Breast epithelium (tissue), 4 donors: Measurements from ENCODE around the gene CDH23. TPM values are rescaled to one million over a fixed set of nuclear protein-coding genes. Genes with fewer than 3 reads are reported as not detected.

Source experiments
- DNase-seq, 2 donors: peaks; one replicate each; pipeline ENCODE4 v3.0.0-alpha.2; 2019; ENCODE audit warnings: low spot score in 2 of 2
- H3K27ac ChIP-seq, 2 donors: fragments of 200-600 bp; sonication (generic) in 1 of 2; one replicate each; pipeline ENCODE4 v1.5.1; 2016 to 2019; ENCODE audit warnings: mild to moderate bottlenecking in 1 of 2
- H3K27me3 ChIP-seq, 2 donors: fragments of 200-600 bp; sonication (generic) in 1 of 2; one replicate each; pipeline versions ENCODE4 v1.5.1 to v1.6.0; 2017 to 2019; ENCODE audit warnings: control low read depth in 1 of 2, mild to moderate bottlenecking in 1 of 2
- H3K36me3 ChIP-seq: fragments of 200-600 bp; one replicate; pipeline ENCODE4 v1.5.1; 2019
- H3K4me1 ChIP-seq, 2 donors: fragments of 200-600 bp; sonication (generic); one replicate each; pipeline ENCODE4 v1.5.1; 2016 to 2019; ENCODE audit warnings: control low read depth in 1 of 2
- H3K4me3 ChIP-seq, 3 donors: fragments of 200-600 bp; sonication (generic); 1 replicate in 2 of 3; 2 replicates in 1 of 3; pipeline ENCODE4 v1.5.1; 2016 to 2019; ENCODE audit warnings: mild to moderate bottlenecking in 3 of 3, moderate library complexity in 2 of 3
- H3K9me3 ChIP-seq, 2 donors: fragments of 200-600 bp; sonication (generic) in 1 of 2; one replicate each; pipeline ENCODE4 v1.5.1; 2016 to 2019; ENCODE audit warnings: control low read depth in 1 of 2
- POLR2A ChIP-seq: fragments of 450-650 bp; IDR thresholded peaks from one replicate; pipeline ENCODE4 v1.6.1; 2016; ENCODE audit warnings: antibody characterized with exemption, mild to moderate bottlenecking, moderate library complexity
- POLR2AphosphoS5 ChIP-seq, 3 donors: sonication (generic); formaldehyde crosslinking; IDR thresholded peaks; one replicate each; pipeline ENCODE4 v1.6.1; 2017; ENCODE audit warnings: antibody characterized with exemption in 3 of 3
- intact Hi-C: fragments of 100-400 bp; cut with DNase I; formaldehyde crosslinking; loops from one replicate; pipeline ENCODE4 v1.15.1; 2023; ENCODE audit warnings: low total_unique reads
- total RNA-seq, 3 donors: library from RNA; depleted of rRNA; stranded (reverse); fragments of >200 nt; gene quantifications; one replicate each; pipeline ENCODE4 v1.1.0, GENCODE V29; 2016
- TF ChIP-seq, protein P1 (sequence below), 3 donors: fragments of 450-650 bp; IDR thresholded peaks; one replicate each; pipeline ENCODE4 v1.5.1; 2016 to 2017; ENCODE audit warnings: antibody characterized with exemption in 3 of 3, mild to moderate bottlenecking in 3 of 3, moderate library complexity in 3 of 3

The CDH23 gene
- total RNA-seq, 3 donors from 2014 or later: 8.5 to 13.8 (median 11.6) TPM

DNA sequence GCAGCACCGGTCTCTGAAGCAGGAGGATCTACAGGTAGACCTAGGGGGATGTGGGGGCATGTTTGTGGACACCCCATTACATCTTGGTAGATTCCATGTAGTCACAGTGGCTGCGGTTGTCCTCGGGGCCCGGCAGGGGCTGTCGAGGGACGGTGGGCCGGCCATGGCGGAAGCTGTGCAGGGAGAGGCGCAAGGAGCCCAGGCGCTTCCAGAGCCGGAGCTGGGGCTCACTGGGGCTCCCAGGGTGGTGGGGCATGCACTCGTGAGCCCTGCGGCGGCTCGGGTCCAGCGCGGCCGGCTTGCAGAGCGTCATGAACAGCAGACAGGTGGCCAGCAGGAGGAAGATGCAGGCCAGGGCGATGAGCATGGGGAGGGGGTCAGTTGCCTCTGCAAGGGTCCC lies 319.1 kb downstream of the CDH23 start:
- H3K36me3 ChIP-seq: no peaks in the 10 kb centered on the region
- intact Hi-C loops: no loop called here
- no peak for DNase-seq
- H3K27ac ChIP-seq: peak overlapping the region in 1 of 2 donors; percentile 99
- H3K9me3 ChIP-seq: no peaks in the 10 kb centered on the region
- H3K4me1 ChIP-seq: peaks cover 20 to 27% of the 10 kb centered on the region in 2 donors
- no peak overlapping the region for H3K4me3 ChIP-seq
- TF ChIP-seq, protein P1, sequence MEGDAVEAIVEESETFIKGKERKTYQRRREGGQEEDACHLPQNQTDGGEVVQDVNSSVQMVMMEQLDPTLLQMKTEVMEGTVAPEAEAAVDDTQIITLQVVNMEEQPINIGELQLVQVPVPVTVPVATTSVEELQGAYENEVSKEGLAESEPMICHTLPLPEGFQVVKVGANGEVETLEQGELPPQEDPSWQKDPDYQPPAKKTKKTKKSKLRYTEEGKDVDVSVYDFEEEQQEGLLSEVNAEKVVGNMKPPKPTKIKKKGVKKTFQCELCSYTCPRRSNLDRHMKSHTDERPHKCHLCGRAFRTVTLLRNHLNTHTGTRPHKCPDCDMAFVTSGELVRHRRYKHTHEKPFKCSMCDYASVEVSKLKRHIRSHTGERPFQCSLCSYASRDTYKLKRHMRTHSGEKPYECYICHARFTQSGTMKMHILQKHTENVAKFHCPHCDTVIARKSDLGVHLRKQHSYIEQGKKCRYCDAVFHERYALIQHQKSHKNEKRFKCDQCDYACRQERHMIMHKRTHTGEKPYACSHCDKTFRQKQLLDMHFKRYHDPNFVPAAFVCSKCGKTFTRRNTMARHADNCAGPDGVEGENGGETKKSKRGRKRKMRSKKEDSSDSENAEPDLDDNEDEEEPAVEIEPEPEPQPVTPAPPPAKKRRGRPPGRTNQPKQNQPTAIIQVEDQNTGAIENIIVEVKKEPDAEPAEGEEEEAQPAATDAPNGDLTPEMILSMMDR (IDR thresholded peaks at IDR 0.05): no peak
- TF ChIP-seq POLR2A (no peak), POLR2AphosphoS5 (IDR thresholded peaks at IDR 0.05) (no peak)
- H3K27me3 ChIP-seq: no peaks in the 10 kb centered on the region

DNA sequence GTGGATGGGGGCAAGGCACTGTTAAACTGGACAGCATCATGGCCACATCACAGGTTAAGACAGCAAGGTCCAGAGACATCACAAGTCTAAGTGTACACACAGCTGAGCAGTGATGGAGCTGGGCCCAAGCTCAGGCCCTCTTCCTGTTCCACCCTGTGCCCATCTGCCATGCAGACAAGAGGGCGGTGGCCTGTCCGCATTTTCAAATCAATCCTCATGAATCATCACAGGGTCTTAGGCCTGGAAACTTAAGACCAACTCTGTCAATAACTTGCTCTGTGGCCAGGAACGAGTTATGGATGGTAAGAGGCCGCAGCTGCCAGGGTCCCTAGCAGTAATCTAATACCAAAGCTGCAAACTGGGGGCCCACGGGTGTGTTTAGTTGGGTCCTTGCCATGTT lies 319.7 kb downstream of the CDH23 start:
- no peak for DNase-seq
- no peak for TF ChIP-seq POLR2A
- Histone ChIP-seq H3K27ac (no peak overlapping the region), H3K27me3 (no peaks in the 10 kb centered on the region), H3K36me3 (no peaks in the 10 kb centered on the region), H3K4me3 (no peak overlapping the region), H3K4me1 (peaks cover 20 to 27% of the 10 kb centered on the region in 2 donors), H3K9me3 (no peaks in the 10 kb centered on the region)
- intact Hi-C loops: no loop called here

DNA sequence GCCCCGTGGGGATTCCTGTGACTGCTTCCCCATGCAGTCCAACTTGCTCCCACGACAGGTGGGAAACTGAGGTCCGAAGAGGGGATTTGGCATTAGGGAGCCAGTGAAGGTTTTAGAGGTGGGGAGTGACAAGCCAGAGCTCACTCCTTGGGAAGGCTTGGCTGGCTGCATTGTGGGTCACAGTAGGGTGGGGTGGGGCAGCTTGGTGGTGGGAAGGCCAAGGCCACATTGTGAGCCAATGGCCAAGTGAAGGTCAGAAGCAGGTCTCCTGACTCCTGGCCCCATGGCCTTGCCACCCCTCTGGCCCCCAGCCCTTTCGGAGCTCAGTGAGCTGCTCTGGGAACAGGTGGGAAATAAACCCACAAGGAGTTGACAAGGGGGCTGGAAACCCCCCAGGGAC lies 320.3 kb downstream of the CDH23 start:
- Histone ChIP-seq H3K9me3 (no peaks in the 10 kb centered on the region), H3K4me1 (peaks cover 20 to 27% of the 10 kb centered on the region in 2 donors), H3K4me3 (no peak overlapping the region), H3K27ac (no peak overlapping the region), H3K27me3 (no peaks in the 10 kb centered on the region), H3K36me3 (no peaks in the 10 kb centered on the region)
- DNase-seq: no peak
- no peak for TF ChIP-seq POLR2AphosphoS5 (IDR thresholded peaks at IDR 0.05)
- TF ChIP-seq POLR2A: no peak
- TF ChIP-seq, protein P1 (IDR thresholded peaks at IDR 0.05): no peak
- intact Hi-C loops: no loop called here

DNA sequence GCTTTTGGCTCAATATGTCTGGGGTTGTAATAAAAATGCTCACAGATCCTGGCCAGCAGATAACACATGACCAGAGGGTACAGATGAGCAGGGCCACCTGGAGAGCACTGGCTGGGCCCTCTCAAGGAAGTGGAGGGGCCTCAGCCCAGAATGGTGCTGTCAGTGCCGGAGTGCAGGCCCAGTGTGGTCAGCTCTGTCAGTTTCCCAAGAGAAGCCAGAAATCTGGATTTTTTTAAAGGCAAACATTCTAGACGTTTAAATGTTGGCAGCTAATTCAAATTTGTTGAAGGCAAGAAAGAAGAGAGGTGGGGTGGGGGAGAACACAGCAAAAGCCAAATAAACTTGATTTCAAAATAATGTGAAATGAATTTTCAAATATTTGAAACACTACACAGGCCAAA lies 320.8 kb downstream of the CDH23 start:
- no peaks in the 10 kb centered on the region for H3K36me3 ChIP-seq
- no peak overlapping the region for H3K27ac ChIP-seq
- TF ChIP-seq POLR2A: no peak
- TF ChIP-seq, protein P1 (IDR thresholded peaks at IDR 0.05): no peak
- no peak for TF ChIP-seq POLR2AphosphoS5 (IDR thresholded peaks at IDR 0.05)
- H3K27me3 ChIP-seq: no peaks in the 10 kb centered on the region
- intact Hi-C loops: no loop called here
- H3K9me3 ChIP-seq: no peaks in the 10 kb centered on the region
- peaks cover 20 to 27% of the 10 kb centered on the region in 2 donors for H3K4me1 ChIP-seq
- no peak overlapping the region for H3K4me3 ChIP-seq
- DNase-seq: no peak

DNA sequence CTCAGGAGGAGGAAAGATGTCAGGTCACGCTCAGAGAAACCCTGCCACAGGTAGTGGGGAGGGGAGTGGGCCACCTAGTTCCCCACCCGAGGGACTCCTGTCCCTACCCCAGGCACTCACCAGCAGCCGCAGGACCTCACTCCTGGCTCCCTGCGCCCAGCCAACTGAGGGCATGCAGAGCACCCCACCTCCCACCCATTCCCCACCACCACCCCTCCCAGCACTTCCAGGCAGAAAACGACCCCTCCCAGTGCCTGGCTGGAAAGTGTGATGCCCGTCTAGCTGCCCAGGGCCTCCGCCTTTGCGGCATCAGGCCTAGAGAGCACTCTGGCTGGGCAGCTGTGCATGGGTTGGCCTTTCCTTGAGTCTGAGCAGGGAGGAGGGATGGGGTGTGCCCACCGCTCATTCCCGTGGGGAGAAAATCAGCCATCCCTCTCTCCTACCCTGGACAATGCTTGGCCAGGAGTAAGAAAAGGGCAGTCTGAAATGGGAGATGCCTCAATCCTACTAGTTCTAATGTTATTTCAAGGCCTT lies 321.5 kb downstream of the CDH23 start:
- DNase-seq: no peak
- H3K27me3 ChIP-seq: no peaks in the 10 kb centered on the region
- no peak overlapping the region for H3K4me3 ChIP-seq
- intact Hi-C loops: no loop called here
- H3K27ac ChIP-seq: no peak overlapping the region
- no peaks in the 10 kb centered on the region for H3K36me3 ChIP-seq
- H3K4me1 ChIP-seq: peaks cover 20 to 22% of the 10 kb centered on the region in 2 donors
- TF ChIP-seq, protein P1 (IDR thresholded peaks at IDR 0.05): no peak
- no peak for TF ChIP-seq POLR2A
- no peak for TF ChIP-seq POLR2AphosphoS5 (IDR thresholded peaks at IDR 0.05)
- no peaks in the 10 kb centered on the region for H3K9me3 ChIP-seq

DNA sequence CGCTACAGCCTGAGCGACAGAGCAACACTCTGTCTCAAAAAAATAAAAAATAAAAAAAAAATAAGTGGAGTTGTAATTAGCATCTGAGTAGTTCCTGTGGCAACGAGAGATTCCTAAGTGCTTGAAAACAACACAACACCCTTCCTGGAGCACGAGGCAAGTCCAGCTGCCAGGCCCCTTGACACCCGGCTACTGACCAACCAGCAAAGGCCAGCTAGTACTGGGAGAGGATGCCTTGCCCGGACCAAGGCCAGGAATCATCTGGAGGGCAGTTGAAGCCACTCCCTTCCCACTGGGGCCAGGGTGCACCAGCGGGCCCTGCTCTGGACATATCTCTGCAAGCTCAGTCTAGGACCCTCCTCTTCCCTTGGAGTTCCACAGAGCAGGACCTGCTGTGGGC lies 322.3 kb downstream of the CDH23 start:
- no peak for DNase-seq
- TF ChIP-seq, protein P1 (IDR thresholded peaks at IDR 0.05): no peak
- TF ChIP-seq POLR2AphosphoS5 (IDR thresholded peaks at IDR 0.05): no peak
- no peak for TF ChIP-seq POLR2A
- no peaks in the 10 kb centered on the region for H3K9me3 ChIP-seq
- H3K27me3 ChIP-seq: no peaks in the 10 kb centered on the region
- H3K27ac ChIP-seq: peak overlapping the region in 1 of 2 donors; percentile 32
- peaks cover 14 to 18% of the 10 kb centered on the region in 2 donors for H3K4me1 ChIP-seq
- intact Hi-C loops: no loop called here
- H3K4me3 ChIP-seq: no peak overlapping the region
- H3K36me3 ChIP-seq: no peaks in the 10 kb centered on the region
